Tibial nerve (tissue), 4 donors: ENCODE data around the gene SLC30A1. TPM values are rescaled to one million over a fixed set of nuclear protein-coding genes. Genes with fewer than 3 reads are reported as not detected.

Experiments used
- DNase-seq, 2 donors: peaks; one replicate each; pipeline ENCODE4 v3.0.0-alpha.2; 2019; ENCODE audit warnings: low spot score in 2 of 2
- H3K27ac ChIP-seq, 4 donors: fragments of 200-600 bp; sonication (generic) in 3 of 4; one replicate each; pipeline ENCODE4 v1.5.1; 2017 to 2019; ENCODE audit warnings: mild to moderate bottlenecking in 1 of 4
- H3K27me3 ChIP-seq, 2 donors: fragments of 200-600 bp; sonication (generic) in 1 of 2; one replicate each; pipeline versions ENCODE4 v1.5.1 to v1.6.0; 2017 to 2019
- H3K36me3 ChIP-seq, 3 donors: fragments of 200-600 bp; sonication (generic); one replicate each; pipeline ENCODE4 v1.5.1; 2018 to 2019
- H3K4me1 ChIP-seq, 4 donors: fragments of 200-600 bp; sonication (generic) in 3 of 4; one replicate each; pipeline ENCODE4 v1.5.1; 2017 to 2019
- H3K4me3 ChIP-seq, 4 donors: fragments of 200-600 bp; sonication (generic) in 3 of 4; one replicate each; pipeline ENCODE4 v1.5.1; 2017 to 2019; ENCODE audit warnings: mild to moderate bottlenecking in 1 of 4, moderate library complexity in 1 of 4
- H3K9me3 ChIP-seq, 4 donors: fragments of 200-600 bp; sonication (generic) in 3 of 4; one replicate each; pipeline ENCODE4 v1.5.1; 2017 to 2019
- CTCF ChIP-seq, 5 experiments: fragments of 200-600 bp in 3 of 5; fragments of 450-650 bp in 2 of 5; sonication (generic) in 3 of 5; IDR thresholded peaks; one replicate each; pipeline ENCODE4 v1.5.1; 2016 to 2019; ENCODE audit warnings: antibody characterized with exemption in 5 of 5, mild to moderate bottlenecking in 3 of 5, moderate library complexity in 2 of 5
- EP300 ChIP-seq, 2 donors: sonication (generic); formaldehyde crosslinking; IDR thresholded peaks; one replicate each; pipeline ENCODE4 v1.6.1; 2017; ENCODE audit warnings: antibody characterized with exemption in 2 of 2, mild to moderate bottlenecking in 1 of 2
- POLR2A ChIP-seq, 2 donors: fragments of 450-650 bp; IDR thresholded peaks; one replicate each; pipeline ENCODE4 v1.6.1; 2017; ENCODE audit warnings: antibody characterized with exemption in 2 of 2, mild to moderate bottlenecking in 2 of 2, moderate library complexity in 2 of 2
- WGBS, 2 donors: methylation state at CpG; one replicate each; pipeline ENCODE4 v1.1.5; 2018; 5-methylcytosine and 5-hydroxymethylcytosine counted together
- total RNA-seq, 4 donors: library from RNA; depleted of rRNA; stranded (reverse); fragments of >200 nt; gene quantifications; one replicate each; pipeline ENCODE4 v1.1.0, GENCODE V29; 2016

The SLC30A1 gene
- total RNA-seq, 4 donors from 2014 or later: 11.7 to 17.9 (median 16.9) TPM

- Histone ChIP-seq H3K27ac (no peak overlapping the region), H3K36me3 (no peaks in the 10 kb centered on the region), H3K4me3 (no peak overlapping the region), H3K4me1 (peaks cover 0 to 6% (median 0%) of the 10 kb centered on the region in 4 donors), H3K27me3 (no peaks in the 10 kb centered on the region), H3K9me3 (no peaks in the 10 kb centered on the region)
- 68 to 74% methylated on average over 2 of the region's 2 CpGs for WGBS, 2 donors
- DNase-seq: no peak
- no peak for TF ChIP-seq CTCF (IDR thresholded peaks at IDR 0.05)
- TF ChIP-seq EP300 (IDR thresholded peaks at IDR 0.05): no peak
- no peak for TF ChIP-seq POLR2A (IDR thresholded peaks at IDR 0.05)
Observed at GRCh38 chr1:211604548-211604947, 25.6 kb upstream of the SLC30A1 start.

- H3K27me3 ChIP-seq: no peaks in the 10 kb centered on the region
- no peak overlapping the region for H3K4me3 ChIP-seq
- DNase-seq: no peak
- 100% methylated on average over 1 of the region's 1 CpG for WGBS, 2 donors
- H3K4me1 ChIP-seq: no peaks in the 10 kb centered on the region
- H3K27ac ChIP-seq: no peak overlapping the region
- TF ChIP-seq EP300 (IDR thresholded peaks at IDR 0.05) (no peak), CTCF (IDR thresholded peaks at IDR 0.05) (no peak), POLR2A (IDR thresholded peaks at IDR 0.05) (no peak)
- no peaks in the 10 kb centered on the region for H3K9me3 ChIP-seq
- H3K36me3 ChIP-seq: no peaks in the 10 kb centered on the region
Observed at GRCh38 chr1:211603713-211604112, 24.8 kb upstream of the SLC30A1 start.

GRCh38 chr1:211603191-211603701, 24.3 kb upstream of the SLC30A1 start:
- H3K27me3 ChIP-seq: no peaks in the 10 kb centered on the region
- H3K36me3 ChIP-seq: no peaks in the 10 kb centered on the region
- H3K27ac ChIP-seq: no peak overlapping the region
- WGBS, 2 donors: 87 to 92% methylated on average over 3 of the region's 3 CpGs
- no peak overlapping the region for H3K4me3 ChIP-seq
- H3K4me1 ChIP-seq: no peaks in the 10 kb centered on the region
- no peak for TF ChIP-seq POLR2A (IDR thresholded peaks at IDR 0.05)
- no peak for TF ChIP-seq CTCF (IDR thresholded peaks at IDR 0.05)
- TF ChIP-seq EP300 (IDR thresholded peaks at IDR 0.05): no peak
- no peak for DNase-seq
- no peaks in the 10 kb centered on the region for H3K9me3 ChIP-seq

- WGBS, 2 donors: 52 to 54% methylated on average over 7 of the region's 7 CpGs
- no peak for TF ChIP-seq POLR2A (IDR thresholded peaks at IDR 0.05)
- TF ChIP-seq CTCF (IDR thresholded peaks at IDR 0.05): no peak
- no peak for TF ChIP-seq EP300 (IDR thresholded peaks at IDR 0.05)
- Histone ChIP-seq H3K4me1 (no peaks in the 10 kb centered on the region), H3K27me3 (no peaks in the 10 kb centered on the region), H3K36me3 (no peaks in the 10 kb centered on the region), H3K27ac (no peak overlapping the region), H3K4me3 (no peak overlapping the region), H3K9me3 (no peaks in the 10 kb centered on the region)
- no peak for DNase-seq
Observed at GRCh38 chr1:211601982-211602670, 23.2 kb upstream of the SLC30A1 start.

- Histone ChIP-seq H3K36me3 (no peaks in the 10 kb centered on the region), H3K9me3 (no peaks in the 10 kb centered on the region), H3K27me3 (no peaks in the 10 kb centered on the region), H3K4me1 (no peaks in the 10 kb centered on the region), H3K4me3 (no peak overlapping the region), H3K27ac (no peak overlapping the region)
- no peak for DNase-seq
- TF ChIP-seq POLR2A (IDR thresholded peaks at IDR 0.05) (no peak), EP300 (IDR thresholded peaks at IDR 0.05) (no peak), CTCF (IDR thresholded peaks at IDR 0.05) (no peak)
- 62 to 77% methylated on average over 3 of the region's 3 CpGs for WGBS, 2 donors
Observed at GRCh38 chr1:211601159-211601558, 22.2 kb upstream of the SLC30A1 start.
